GM12878 (cell line): Measurements from ENCODE around the gene ARHGAP20.

ENCODE experiments used
- EP300 ChIP-seq, 2 experiments: fragments of 150-350 bp in 1 of 2; IDR thresholded peaks; 2 replicates each; pipeline ENCODE4 v1.6.1; 2011 to 2012; ENCODE audit warnings: low read depth in 2 of 2, low read length in 2 of 2, borderline replicate concordance in 1 of 2, improper control_type of control experiment in 1 of 2, inconsistent platforms in 1 of 2; ENCODE audit not compliant: control insufficient read depth in 1 of 2
- TF ChIP-seq, protein P1 (sequence below), 3 experiments: IDR thresholded peaks in 2 of 3; conservative IDR thresholded peaks in 1 of 3; 2 replicates each; pipeline ENCODE4 v1.5.1; 2011; ENCODE audit warnings: low read depth in 3 of 3, low read length in 3 of 3, mild to moderate bottlenecking in 3 of 3, control low read depth in 2 of 3, moderate library complexity in 2 of 3, inconsistent platforms in 1 of 3, mixed read lengths in 1 of 3; ENCODE audit not compliant: control insufficient read depth in 2 of 3, insufficient read depth in 1 of 3; ENCODE audit errors: extremely low read depth in 1 of 3
- TF ChIP-seq, protein P2 (sequence below): IDR thresholded peaks from 2 replicates; pipeline ENCODE4 v1.6.1; 2011; ENCODE audit warnings: low read depth, low read length, improper control_type of control experiment, borderline replicate concordance
- TF ChIP-seq, protein P3 (sequence below): IDR thresholded peaks from 2 replicates; pipeline ENCODE4 v1.6.1; 2012; ENCODE audit warnings: mild to moderate bottlenecking, low read depth, low read length

DNA sequence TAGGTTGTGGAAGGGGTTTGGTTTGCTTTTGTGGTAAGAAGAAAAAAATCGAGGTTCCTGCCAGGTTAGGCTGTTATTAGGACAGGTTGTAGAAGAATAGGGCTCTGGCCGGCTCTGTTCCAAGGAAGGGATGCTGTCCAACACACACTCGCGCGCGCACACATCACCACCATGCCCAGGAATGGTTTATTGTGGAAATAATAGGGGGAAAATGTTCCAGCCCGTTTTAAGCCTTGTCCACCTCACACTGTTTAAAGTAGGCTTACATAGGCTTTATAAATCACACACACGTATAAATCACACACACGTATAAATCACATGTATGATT is 1.2 kb upstream of the ARHGAP20 start:
- TF ChIP-seq, protein P1, sequence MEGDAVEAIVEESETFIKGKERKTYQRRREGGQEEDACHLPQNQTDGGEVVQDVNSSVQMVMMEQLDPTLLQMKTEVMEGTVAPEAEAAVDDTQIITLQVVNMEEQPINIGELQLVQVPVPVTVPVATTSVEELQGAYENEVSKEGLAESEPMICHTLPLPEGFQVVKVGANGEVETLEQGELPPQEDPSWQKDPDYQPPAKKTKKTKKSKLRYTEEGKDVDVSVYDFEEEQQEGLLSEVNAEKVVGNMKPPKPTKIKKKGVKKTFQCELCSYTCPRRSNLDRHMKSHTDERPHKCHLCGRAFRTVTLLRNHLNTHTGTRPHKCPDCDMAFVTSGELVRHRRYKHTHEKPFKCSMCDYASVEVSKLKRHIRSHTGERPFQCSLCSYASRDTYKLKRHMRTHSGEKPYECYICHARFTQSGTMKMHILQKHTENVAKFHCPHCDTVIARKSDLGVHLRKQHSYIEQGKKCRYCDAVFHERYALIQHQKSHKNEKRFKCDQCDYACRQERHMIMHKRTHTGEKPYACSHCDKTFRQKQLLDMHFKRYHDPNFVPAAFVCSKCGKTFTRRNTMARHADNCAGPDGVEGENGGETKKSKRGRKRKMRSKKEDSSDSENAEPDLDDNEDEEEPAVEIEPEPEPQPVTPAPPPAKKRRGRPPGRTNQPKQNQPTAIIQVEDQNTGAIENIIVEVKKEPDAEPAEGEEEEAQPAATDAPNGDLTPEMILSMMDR (IDR thresholded peaks at IDR 0.05 in 2 of 3, conservative IDR thresholded peaks at IDR 0.05 in 1 of 3; ENCODE audit: control insufficient read depth in 2 of 3, extremely low read depth in 1 of 3, insufficient read depth in 1 of 3, low read depth in 3 of 3, low read length in 3 of 3): no peak
- TF ChIP-seq, protein P2, sequence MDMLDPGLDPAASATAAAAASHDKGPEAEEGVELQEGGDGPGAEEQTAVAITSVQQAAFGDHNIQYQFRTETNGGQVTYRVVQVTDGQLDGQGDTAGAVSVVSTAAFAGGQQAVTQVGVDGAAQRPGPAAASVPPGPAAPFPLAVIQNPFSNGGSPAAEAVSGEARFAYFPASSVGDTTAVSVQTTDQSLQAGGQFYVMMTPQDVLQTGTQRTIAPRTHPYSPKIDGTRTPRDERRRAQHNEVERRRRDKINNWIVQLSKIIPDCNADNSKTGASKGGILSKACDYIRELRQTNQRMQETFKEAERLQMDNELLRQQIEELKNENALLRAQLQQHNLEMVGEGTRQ: no peak
- TF ChIP-seq, protein P3, sequence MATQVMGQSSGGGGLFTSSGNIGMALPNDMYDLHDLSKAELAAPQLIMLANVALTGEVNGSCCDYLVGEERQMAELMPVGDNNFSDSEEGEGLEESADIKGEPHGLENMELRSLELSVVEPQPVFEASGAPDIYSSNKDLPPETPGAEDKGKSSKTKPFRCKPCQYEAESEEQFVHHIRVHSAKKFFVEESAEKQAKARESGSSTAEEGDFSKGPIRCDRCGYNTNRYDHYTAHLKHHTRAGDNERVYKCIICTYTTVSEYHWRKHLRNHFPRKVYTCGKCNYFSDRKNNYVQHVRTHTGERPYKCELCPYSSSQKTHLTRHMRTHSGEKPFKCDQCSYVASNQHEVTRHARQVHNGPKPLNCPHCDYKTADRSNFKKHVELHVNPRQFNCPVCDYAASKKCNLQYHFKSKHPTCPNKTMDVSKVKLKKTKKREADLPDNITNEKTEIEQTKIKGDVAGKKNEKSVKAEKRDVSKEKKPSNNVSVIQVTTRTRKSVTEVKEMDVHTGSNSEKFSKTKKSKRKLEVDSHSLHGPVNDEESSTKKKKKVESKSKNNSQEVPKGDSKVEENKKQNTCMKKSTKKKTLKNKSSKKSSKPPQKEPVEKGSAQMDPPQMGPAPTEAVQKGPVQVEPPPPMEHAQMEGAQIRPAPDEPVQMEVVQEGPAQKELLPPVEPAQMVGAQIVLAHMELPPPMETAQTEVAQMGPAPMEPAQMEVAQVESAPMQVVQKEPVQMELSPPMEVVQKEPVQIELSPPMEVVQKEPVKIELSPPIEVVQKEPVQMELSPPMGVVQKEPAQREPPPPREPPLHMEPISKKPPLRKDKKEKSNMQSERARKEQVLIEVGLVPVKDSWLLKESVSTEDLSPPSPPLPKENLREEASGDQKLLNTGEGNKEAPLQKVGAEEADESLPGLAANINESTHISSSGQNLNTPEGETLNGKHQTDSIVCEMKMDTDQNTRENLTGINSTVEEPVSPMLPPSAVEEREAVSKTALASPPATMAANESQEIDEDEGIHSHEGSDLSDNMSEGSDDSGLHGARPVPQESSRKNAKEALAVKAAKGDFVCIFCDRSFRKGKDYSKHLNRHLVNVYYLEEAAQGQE: no peak
- TF ChIP-seq EP300 (IDR thresholded peaks at IDR 0.05; ENCODE audit: borderline replicate concordance in 1 of 2, control insufficient read depth in 1 of 2, low read depth in 2 of 2, low read length in 2 of 2): no peak
